GM23248 (cell line): Measurements from ENCODE around the gene PARVB.

Experiments
- EZH2 ChIP-seq: fragments of 200-600 bp; sonication (generic); IDR thresholded peaks from 2 replicates; pipeline ENCODE4 v1.6.1; 2018; ENCODE audit warnings: antibody characterized with exemption, mild to moderate bottlenecking; ENCODE audit not compliant: insufficient read depth, poor library complexity, severe bottlenecking
- EZH2phosphoT487 ChIP-seq: fragments of 200-600 bp; sonication (generic); IDR thresholded peaks from 2 replicates; pipeline ENCODE4 v1.6.1; 2018; ENCODE audit warnings: antibody characterized with exemption, moderate library complexity, mild to moderate bottlenecking, low read depth; ENCODE audit not compliant: insufficient read depth

DNA sequence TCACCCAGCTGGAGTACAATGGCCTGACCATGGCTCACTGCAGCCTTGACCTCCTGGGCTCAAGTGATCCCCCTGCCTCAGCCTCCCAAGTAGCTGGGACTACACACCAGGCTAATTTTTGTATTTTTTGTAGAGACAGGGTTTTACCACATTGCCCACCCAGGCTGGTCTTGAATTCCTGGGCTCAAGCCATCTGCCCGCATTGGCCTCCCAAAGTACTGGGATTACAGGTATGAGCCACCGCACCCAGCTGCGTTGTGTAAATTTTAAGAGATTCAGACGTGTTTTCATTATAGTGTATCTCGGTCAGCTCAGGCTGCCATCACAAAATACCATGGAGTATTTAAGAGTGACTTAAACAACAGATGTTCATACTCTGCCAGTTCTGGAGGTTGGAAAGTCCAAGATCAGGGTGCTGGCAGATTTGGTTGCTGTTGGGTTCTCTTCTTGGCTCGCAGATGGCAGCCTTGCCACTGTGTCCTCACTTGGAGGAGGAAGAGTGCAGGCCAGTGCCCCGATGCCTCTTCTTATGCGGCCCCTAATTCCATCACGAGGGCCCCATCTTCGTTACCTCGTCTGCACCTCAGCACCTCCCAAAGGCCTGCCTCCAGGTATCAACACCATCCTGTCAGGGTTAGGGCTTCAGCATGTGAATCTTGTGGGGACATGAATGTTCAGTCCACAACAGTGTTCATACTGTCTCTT, 32.6 kb upstream of the PARVB start:
- no peak for TF ChIP-seq EZH2
- no peak for TF ChIP-seq EZH2phosphoT487
